Cardiac fibroblast (primary cell): ENCODE measurements around the gene NNAT.

Experiments
- DNase-seq, 2 donors: peaks; one replicate each; pipeline versions ENCODE4 v3.0.0 to v3.0.0-alpha.2; 2010; ENCODE audit warnings: low read depth in 2 of 2
- H3K4me3 ChIP-seq, 2 donors: replicated peaks in 1 of 2; 1 replicate in 1 of 2; 2 replicates in 1 of 2; pipeline ENCODE4 v1.5.1; 2011; ENCODE audit warnings: low read depth in 2 of 2, low read length in 2 of 2, mild to moderate bottlenecking in 2 of 2, moderate library complexity in 1 of 2
- TF ChIP-seq, protein P1 (sequence below): IDR thresholded peaks from one replicate; pipeline ENCODE4 v1.5.1; 2011; ENCODE audit warnings: low read depth, mild to moderate bottlenecking, low read length, inconsistent platforms

Gene NNAT

DNA sequence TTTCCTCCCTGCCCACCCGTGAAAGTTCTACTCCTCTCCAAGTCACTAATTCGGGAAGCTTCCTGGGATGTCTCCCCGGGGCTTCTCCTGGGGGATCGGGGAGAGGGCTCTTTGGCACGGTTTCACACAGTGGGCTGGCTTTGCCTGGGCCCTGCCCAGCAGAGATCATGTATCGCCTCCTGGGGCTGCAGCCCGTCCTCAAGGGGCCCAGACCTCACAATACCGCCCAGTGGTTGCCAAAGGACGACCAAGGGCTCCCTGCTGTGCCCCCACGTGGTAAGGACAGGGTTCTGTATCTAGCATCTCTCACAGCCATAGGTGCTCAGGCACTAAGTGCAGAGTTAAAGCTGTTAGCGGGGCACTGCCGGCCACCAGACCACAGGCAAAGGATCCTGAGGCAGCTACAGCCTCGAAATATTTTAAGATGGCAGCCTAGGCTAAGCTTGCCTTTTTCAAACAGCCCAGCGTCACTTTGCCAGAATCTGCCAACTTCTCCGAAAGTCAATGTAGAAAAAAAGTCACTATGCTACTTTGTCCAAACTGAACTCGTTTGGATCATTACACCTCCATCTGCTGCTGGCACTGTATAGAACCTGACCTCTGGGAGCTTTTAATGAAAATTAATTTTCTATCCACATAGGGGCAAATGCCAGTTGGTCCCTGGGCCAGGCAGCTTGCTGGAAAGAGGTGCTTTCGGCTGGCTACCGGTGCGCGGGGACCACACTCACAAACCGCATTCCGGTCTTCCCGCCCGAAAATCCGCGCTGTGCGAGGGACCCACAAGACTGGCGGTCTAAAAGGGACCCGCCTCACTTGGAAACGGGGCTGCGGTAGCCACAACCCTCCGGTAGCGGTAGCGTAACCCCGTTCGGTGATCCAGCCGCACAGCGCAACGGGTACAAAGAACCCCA lies 1.3 kb upstream of the NNAT start:
- DNase-seq = no peak
- TF ChIP-seq, protein P1, sequence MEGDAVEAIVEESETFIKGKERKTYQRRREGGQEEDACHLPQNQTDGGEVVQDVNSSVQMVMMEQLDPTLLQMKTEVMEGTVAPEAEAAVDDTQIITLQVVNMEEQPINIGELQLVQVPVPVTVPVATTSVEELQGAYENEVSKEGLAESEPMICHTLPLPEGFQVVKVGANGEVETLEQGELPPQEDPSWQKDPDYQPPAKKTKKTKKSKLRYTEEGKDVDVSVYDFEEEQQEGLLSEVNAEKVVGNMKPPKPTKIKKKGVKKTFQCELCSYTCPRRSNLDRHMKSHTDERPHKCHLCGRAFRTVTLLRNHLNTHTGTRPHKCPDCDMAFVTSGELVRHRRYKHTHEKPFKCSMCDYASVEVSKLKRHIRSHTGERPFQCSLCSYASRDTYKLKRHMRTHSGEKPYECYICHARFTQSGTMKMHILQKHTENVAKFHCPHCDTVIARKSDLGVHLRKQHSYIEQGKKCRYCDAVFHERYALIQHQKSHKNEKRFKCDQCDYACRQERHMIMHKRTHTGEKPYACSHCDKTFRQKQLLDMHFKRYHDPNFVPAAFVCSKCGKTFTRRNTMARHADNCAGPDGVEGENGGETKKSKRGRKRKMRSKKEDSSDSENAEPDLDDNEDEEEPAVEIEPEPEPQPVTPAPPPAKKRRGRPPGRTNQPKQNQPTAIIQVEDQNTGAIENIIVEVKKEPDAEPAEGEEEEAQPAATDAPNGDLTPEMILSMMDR = no peak
- H3K4me3 ChIP-seq = no peak overlapping the region

DNA sequence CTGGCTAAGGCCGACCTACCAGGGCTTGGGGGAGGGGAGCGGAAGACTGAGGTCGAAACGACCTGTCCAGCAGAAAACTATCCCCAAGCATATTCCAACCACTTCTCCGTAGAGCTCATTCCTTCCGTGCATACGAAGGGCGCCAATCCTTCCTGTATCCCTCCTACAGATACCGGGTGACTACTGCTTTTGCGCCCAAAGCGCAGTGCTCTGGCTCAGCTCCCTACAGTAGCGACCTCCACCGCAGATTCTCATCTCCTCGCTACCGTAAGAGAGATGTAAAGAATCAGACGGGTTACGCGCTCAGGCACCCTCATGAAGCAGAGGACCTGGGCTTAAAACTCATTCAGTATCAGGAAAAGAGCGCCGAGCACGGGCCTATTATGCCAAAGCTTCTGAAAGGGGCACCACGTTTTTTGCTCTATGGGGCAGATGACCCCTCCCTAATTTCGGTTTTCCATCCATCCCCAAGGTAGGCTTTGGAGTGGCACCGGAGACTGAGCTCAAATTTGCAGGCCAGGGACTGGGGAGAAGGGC lies 563 bp upstream of the NNAT start:
- TF ChIP-seq, protein P1 = no peak
- no peak overlapping the region for H3K4me3 ChIP-seq
- DNase-seq = no peak

DNA sequence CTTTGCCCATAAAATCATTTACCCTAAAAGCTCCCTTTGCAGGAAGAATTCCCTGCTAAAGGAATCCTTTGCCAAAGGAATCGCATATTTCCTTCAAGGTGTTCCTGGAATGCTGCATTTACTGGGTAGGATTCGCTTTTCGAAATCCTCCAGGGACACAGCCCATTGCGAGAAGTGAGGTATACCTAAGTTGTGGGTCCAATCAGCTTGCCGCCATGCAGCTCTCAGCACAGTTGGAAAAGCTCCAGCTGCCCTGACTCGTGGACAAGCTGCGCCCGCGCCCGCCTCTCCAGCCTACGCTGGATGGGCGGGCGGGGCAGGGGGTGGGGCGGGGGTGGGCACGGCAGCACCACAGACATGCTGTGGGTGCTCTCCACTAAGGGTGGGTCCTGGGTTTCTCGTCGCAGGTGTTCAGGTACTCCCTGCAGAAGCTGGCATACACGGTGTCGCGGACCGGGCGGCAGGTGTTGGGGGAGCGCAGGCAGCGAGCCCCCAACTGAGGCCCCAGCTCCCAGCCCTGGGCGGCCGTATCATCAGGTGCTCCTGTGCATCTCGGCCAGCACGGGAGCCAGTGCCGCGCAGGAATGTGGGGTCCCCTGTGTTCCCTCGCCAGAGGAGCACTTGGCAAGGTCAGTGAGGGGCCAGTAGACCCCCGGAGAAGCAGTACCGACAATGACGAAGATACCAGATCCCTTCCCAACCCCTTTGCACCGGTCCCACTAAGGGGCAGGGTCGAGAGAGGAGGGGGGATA lies 1.4 kb downstream of the NNAT start:
- TF ChIP-seq, protein P1 = no peak
- H3K4me3 ChIP-seq = no peak overlapping the region
- peak in 1 of 2 donors; percentile 48 for DNase-seq

DNA sequence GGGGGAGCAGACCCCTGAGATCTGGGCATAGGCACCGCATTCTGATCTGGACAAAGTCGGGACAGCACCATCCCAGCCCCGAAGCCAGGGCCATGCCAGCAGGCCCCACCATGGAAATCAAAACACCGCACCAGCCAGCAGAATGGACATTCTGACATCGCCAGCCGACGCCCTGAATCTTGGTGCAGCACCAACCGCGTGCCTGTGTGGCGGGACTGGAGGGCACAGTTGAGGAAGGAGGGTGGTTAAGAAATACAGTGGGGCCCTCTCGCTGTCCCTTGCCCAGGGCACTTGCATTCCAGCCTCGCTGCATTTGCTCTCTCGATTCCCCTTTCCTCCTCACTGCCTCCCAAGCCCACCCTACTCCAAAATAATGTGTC lies 2.0 kb downstream of the NNAT start:
- TF ChIP-seq, protein P1 = no peak
- DNase-seq = no peak
- H3K4me3 ChIP-seq = no peak overlapping the region

DNA sequence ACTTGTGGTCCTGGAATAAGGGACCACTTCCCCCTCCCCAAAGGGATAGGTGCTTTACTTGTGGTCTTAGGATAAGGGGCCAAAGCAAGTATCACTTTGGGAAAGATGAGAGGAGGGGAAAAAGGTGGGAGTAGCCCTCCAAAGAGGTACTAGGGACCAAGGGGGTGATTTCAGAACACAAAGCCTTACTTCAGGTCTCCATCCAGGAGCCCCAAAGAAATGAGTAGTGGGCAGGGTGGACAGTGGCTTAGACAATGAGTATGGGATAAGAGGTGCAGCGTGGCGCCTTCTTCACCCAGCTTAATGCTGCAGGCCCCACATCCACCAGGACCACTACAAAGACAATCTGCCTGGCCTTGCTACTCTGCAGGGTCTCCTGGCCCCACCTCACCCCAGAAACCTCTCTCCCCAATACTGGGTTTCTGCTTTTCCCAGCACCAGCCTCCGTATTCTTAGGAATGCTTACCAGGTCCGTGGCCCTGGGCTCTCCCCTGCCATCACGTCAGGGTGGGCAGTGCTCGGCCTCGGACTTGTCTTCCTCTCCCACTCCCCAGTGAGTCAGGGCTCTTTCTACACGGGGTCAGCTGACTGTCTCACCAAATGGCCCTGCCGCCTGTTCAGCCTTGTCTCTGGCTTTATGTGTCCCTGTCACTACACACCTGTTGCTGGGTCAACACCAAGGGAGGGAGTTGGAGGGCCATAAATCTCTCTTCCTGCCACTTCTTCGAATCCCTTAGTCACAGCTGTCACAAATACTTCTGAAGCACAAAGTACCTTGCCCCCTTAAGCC lies 3.1 kb downstream of the NNAT start:
- TF ChIP-seq, protein P1 = no peak
- no peak for DNase-seq
- no peak overlapping the region for H3K4me3 ChIP-seq
